ENCODE measurements around the gene ATF4. TPM values are rescaled to one million over a fixed set of nuclear protein-coding genes. Genes with fewer than 3 reads are reported as not detected.
A peak's percentile ranks its signal among the peaks of the same experiment; 100 is the strongest.

Gene ATF4
- total and polyA plus RNA-seq, 2 of the 8 experiments (the other 6 are each of a cell fraction or from before 2014, with no cell fraction given) = 553 to 704 TPM

DNA sequence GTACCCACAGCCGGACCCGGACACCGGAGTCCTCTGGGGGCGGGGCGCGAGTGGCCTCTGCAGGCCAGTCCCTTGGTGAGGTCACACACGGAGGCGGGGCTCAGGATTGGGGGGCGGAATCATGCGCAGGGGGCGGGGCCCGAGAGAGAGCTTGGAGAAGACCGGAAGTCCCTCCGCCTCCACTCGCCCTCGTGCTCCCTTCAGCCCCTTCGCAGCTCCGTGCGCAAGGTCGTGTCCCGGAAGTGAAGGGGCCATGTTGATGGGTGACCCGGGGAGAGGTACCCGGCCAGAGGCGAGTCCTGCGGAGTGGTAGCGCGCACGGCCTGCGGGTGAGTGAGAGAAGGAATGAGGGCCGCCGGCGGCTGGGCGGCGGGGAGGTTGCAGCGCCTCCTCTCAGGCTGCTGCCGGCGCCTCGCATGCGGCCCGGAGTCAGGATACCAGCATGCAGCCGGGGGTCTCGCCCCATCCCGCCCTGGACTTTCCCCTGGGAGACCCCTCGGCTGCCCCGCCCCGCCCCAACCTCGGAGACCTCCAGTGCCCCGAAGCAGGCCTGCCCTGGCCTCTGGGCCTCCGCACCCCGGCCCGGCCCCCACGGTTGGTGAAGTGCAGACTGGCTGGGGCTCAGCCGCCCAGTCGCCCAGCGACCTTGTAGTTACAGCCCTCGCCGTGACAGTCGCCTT lies 18.1 kb upstream of the ATF4 start, which contains the start of gene MIEF1 (continued):
- TF ChIP-seq BCL11A (IDR thresholded peaks at IDR 0.05; ENCODE audit: low read depth in 2 of 2, low read length in 2 of 2) = no peak
- TF ChIP-seq SP2 (IDR thresholded peaks at IDR 0.05; ENCODE audit: low read length) = no peak
- TF ChIP-seq, protein P1, sequence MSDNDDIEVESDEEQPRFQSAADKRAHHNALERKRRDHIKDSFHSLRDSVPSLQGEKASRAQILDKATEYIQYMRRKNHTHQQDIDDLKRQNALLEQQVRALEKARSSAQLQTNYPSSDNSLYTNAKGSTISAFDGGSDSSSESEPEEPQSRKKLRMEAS (IDR thresholded peaks at IDR 0.05) = peak; percentile 97

Data from H1 (cell line).